Activated T-helper 17 cell treated with anti-CD3 and anti-CD28 coated beads, Interleukin-2, amount 50 U/mL, for 72 hours (primary cell): ENCODE measurements around the gene TBX21. TPM values are rescaled to one million over a fixed set of nuclear protein-coding genes. Genes with fewer than 3 reads are reported as not detected.

Source experiments
- ATAC-seq: fragments of 150-1000 bp; cut with Tn5 transposase; replicated peaks from 2 replicates; pipeline ENCODE4 v1.10.0; 2021; ENCODE audit warnings: mild to moderate bottlenecking, moderate library complexity
- H3K27ac Mint-ChIP-seq: one replicate; pipeline ENCODE4 v1.8.0; 2022; ENCODE audit warnings: mixed read lengths
- H3K27me3 Mint-ChIP-seq: one replicate; pipeline ENCODE4 v1.8.0; 2022; ENCODE audit warnings: mixed read lengths
- H3K36me3 Mint-ChIP-seq: one replicate; pipeline ENCODE4 v1.8.0; 2022; ENCODE audit warnings: low read depth, mild to moderate bottlenecking, mixed read lengths
- H3K4me1 Mint-ChIP-seq: one replicate; pipeline ENCODE4 v1.8.0; 2022; ENCODE audit warnings: mixed read lengths
- H3K4me3 Mint-ChIP-seq: one replicate; pipeline ENCODE4 v1.8.0; 2022; ENCODE audit warnings: mild to moderate bottlenecking, mixed read lengths
- H3K9me3 Mint-ChIP-seq: one replicate; pipeline ENCODE4 v1.8.0; 2022; ENCODE audit warnings: mixed read lengths
- total RNA-seq, 2 donors: library from RNA; stranded (reverse); gene quantifications; one replicate each; pipeline ENCODE4 v1.2.3, GENCODE V29; 2022

Gene TBX21
- total RNA-seq, 2 donors from 2014 or later = 19.9 to 30.5 TPM

- H3K4me1 Mint-ChIP-seq = peaks cover 49% of the 10 kb centered on the region
- H3K36me3 Mint-ChIP-seq = peaks cover 12% of the 10 kb centered on the region
- no peaks in the 10 kb centered on the region for H3K27me3 Mint-ChIP-seq
- ATAC-seq = no peak
- peak overlapping the region; percentile 84 for H3K4me3 Mint-ChIP-seq
- H3K9me3 Mint-ChIP-seq = no peaks in the 10 kb centered on the region
- peak overlapping the region; percentile 45 for H3K27ac Mint-ChIP-seq
These were observed 17.2 kb upstream of the TBX21 start for GRCh38 chr17:47715669-47716325.

- peak overlapping the region; percentile 84 for H3K4me3 Mint-ChIP-seq
- H3K27ac Mint-ChIP-seq = peak overlapping the region; percentile 98
- peaks cover 7% of the 10 kb centered on the region for H3K36me3 Mint-ChIP-seq
- peaks cover 51% of the 10 kb centered on the region for H3K4me1 Mint-ChIP-seq
- H3K9me3 Mint-ChIP-seq = no peaks in the 10 kb centered on the region
- no peaks in the 10 kb centered on the region for H3K27me3 Mint-ChIP-seq
- ATAC-seq = no peak
These were observed 16.7 kb upstream of the TBX21 start for GRCh38 chr17:47716375-47716774.

GRCh38 chr17:47717261-47717697 lies 15.8 kb upstream of the TBX21 start:
- no peaks in the 10 kb centered on the region for H3K9me3 Mint-ChIP-seq
- peak overlapping the region; percentile 84 for H3K4me3 Mint-ChIP-seq
- no peak for ATAC-seq
- peak overlapping the region; percentile 98 for H3K27ac Mint-ChIP-seq
- no peaks in the 10 kb centered on the region for H3K36me3 Mint-ChIP-seq
- peaks cover 57% of the 10 kb centered on the region for H3K4me1 Mint-ChIP-seq
- H3K27me3 Mint-ChIP-seq = no peaks in the 10 kb centered on the region

GRCh38 chr17:47717979-47718621 lies 14.9 kb upstream of the TBX21 start:
- H3K4me1 Mint-ChIP-seq = peaks cover 57% of the 10 kb centered on the region
- ATAC-seq = peak; percentile 4
- H3K27me3 Mint-ChIP-seq = no peaks in the 10 kb centered on the region
- no peaks in the 10 kb centered on the region for H3K9me3 Mint-ChIP-seq
- peak overlapping the region; percentile 84 for H3K4me3 Mint-ChIP-seq
- no peaks in the 10 kb centered on the region for H3K36me3 Mint-ChIP-seq
- H3K27ac Mint-ChIP-seq = peak overlapping the region; percentile 98

- Mint-ChIP-seq H3K4me3 (peak overlapping the region; percentile 84), H3K27me3 (no peaks in the 10 kb centered on the region), H3K36me3 (no peaks in the 10 kb centered on the region), H3K27ac (peak overlapping the region; percentile 98), H3K4me1 (peaks cover 57% of the 10 kb centered on the region), H3K9me3 (no peaks in the 10 kb centered on the region)
- peak; percentile 10 for ATAC-seq
These were observed 14.2 kb upstream of the TBX21 start for GRCh38 chr17:47718634-47719405.

- no peaks in the 10 kb centered on the region for H3K36me3 Mint-ChIP-seq
- H3K27me3 Mint-ChIP-seq = no peaks in the 10 kb centered on the region
- peaks cover 57% of the 10 kb centered on the region for H3K4me1 Mint-ChIP-seq
- H3K9me3 Mint-ChIP-seq = no peaks in the 10 kb centered on the region
- peak; percentile 58 for ATAC-seq
- peak overlapping the region; percentile 98 for H3K27ac Mint-ChIP-seq
- peak overlapping the region; percentile 84 for H3K4me3 Mint-ChIP-seq
These were observed 13.5 kb upstream of the TBX21 start for GRCh38 chr17:47719411-47720152.

GRCh38 chr17:47720196-47720595 lies 12.8 kb upstream of the TBX21 start:
- Mint-ChIP-seq H3K4me3 (peak overlapping the region; percentile 84), H3K27me3 (no peaks in the 10 kb centered on the region), H3K27ac (peak overlapping the region; percentile 98), H3K4me1 (peaks cover 54% of the 10 kb centered on the region), H3K9me3 (no peaks in the 10 kb centered on the region), H3K36me3 (no peaks in the 10 kb centered on the region)
- peak; percentile 1 for ATAC-seq

- Mint-ChIP-seq H3K4me1 (peaks cover 48% of the 10 kb centered on the region), H3K4me3 (peak overlapping the region; percentile 84), H3K27me3 (no peaks in the 10 kb centered on the region), H3K36me3 (no peaks in the 10 kb centered on the region), H3K27ac (peak overlapping the region; percentile 98), H3K9me3 (no peaks in the 10 kb centered on the region)
- ATAC-seq = peak; percentile 80
These were observed 12.1 kb upstream of the TBX21 start for GRCh38 chr17:47720754-47721533.

GRCh38 chr17:47721725-47722124 lies 11.3 kb upstream of the TBX21 start:
- peak overlapping the region; percentile 98 for H3K27ac Mint-ChIP-seq
- H3K4me3 Mint-ChIP-seq = peak overlapping the region; percentile 84
- H3K27me3 Mint-ChIP-seq = no peaks in the 10 kb centered on the region
- H3K9me3 Mint-ChIP-seq = no peaks in the 10 kb centered on the region
- ATAC-seq = no peak
- H3K4me1 Mint-ChIP-seq = peaks cover 53% of the 10 kb centered on the region
- H3K36me3 Mint-ChIP-seq = no peaks in the 10 kb centered on the region

- Mint-ChIP-seq H3K27me3 (no peaks in the 10 kb centered on the region), H3K36me3 (no peaks in the 10 kb centered on the region), H3K4me1 (peaks cover 29% of the 10 kb centered on the region), H3K27ac (peak overlapping the region; percentile 8), H3K9me3 (no peaks in the 10 kb centered on the region), H3K4me3 (peak overlapping the region; percentile 0)
- no peak for ATAC-seq
These were observed 8.3 kb upstream of the TBX21 start for GRCh38 chr17:47724705-47725104.

GRCh38 chr17:47725446-47726111 lies 7.5 kb upstream of the TBX21 start:
- H3K36me3 Mint-ChIP-seq = no peaks in the 10 kb centered on the region
- H3K4me1 Mint-ChIP-seq = peaks cover 22% of the 10 kb centered on the region
- no peaks in the 10 kb centered on the region for H3K27me3 Mint-ChIP-seq
- H3K4me3 Mint-ChIP-seq = no peak overlapping the region
- H3K27ac Mint-ChIP-seq = peak overlapping the region; percentile 8
- ATAC-seq = no peak
- H3K9me3 Mint-ChIP-seq = no peaks in the 10 kb centered on the region

- Mint-ChIP-seq H3K27ac (peak overlapping the region; percentile 44), H3K9me3 (no peaks in the 10 kb centered on the region), H3K36me3 (no peaks in the 10 kb centered on the region), H3K4me1 (peaks cover 14% of the 10 kb centered on the region), H3K4me3 (no peak overlapping the region), H3K27me3 (no peaks in the 10 kb centered on the region)
- no peak for ATAC-seq
These were observed 6.0 kb upstream of the TBX21 start for GRCh38 chr17:47726796-47727703.
